ENCODE measurements around the gene PHF14.
"Not testable (repeated sequence)": the region's sequence is repeated elsewhere in the genome, so short reads cannot be mapped to it uniquely, and the experiment has no call there.

The PHF14 gene

GRCh38 chr7:10950494-10950893, 23.2 kb upstream of the PHF14 start:
- no peak for ATAC-seq
- TF ChIP-seq SNAI2 (CRISPR knock-in tag; IDR thresholded peaks at IDR 0.05) = no peak
- TF ChIP-seq POU6F1 (CRISPR knock-in tag; IDR thresholded peaks at IDR 0.05; ENCODE audit: borderline replicate concordance, low read depth) = no peak
- TF ChIP-seq BACH2 (CRISPR knock-in tag; IDR thresholded peaks at IDR 0.05; ENCODE audit: borderline replicate concordance) = no peak
- no peak for TF ChIP-seq PPARA (CRISPR knock-in tag; IDR thresholded peaks at IDR 0.05; ENCODE audit: borderline replicate concordance)
- no peak for TF ChIP-seq GLIS3 (CRISPR knock-in tag; IDR thresholded peaks at IDR 0.05)
- no peak for TF ChIP-seq ZFP3 (CRISPR knock-in tag; IDR thresholded peaks at IDR 0.05)
- TF ChIP-seq CREB5 (CRISPR knock-in tag; IDR thresholded peaks at IDR 0.05; ENCODE audit: low read depth) = no peak
- TF ChIP-seq TOX (CRISPR knock-in tag; IDR thresholded peaks at IDR 0.05; ENCODE audit: borderline replicate concordance) = no peak

- not testable (repeated sequence) for ATAC-seq
These were observed 22.6 kb upstream of the PHF14 start for GRCh38 chr7:10950974-10951578.

- no peak for TF ChIP-seq SNAI2 (CRISPR knock-in tag; IDR thresholded peaks at IDR 0.05)
- TF ChIP-seq PPARA (CRISPR knock-in tag; IDR thresholded peaks at IDR 0.05; ENCODE audit: borderline replicate concordance) = no peak
- no peak for TF ChIP-seq ZC3H10 (CRISPR knock-in tag; IDR thresholded peaks at IDR 0.05)
- no peak for TF ChIP-seq ZNF565 (CRISPR knock-in tag; conservative IDR thresholded peaks at IDR 0.05; ENCODE audit: low read depth)
- no peak for TF ChIP-seq TCF4 (CRISPR knock-in tag; IDR thresholded peaks at IDR 0.05; ENCODE audit: borderline replicate concordance)
- no peak for TF ChIP-seq CSRNP3 (CRISPR knock-in tag; IDR thresholded peaks at IDR 0.05)
- no peak for TF ChIP-seq RARB (CRISPR knock-in tag; IDR thresholded peaks at IDR 0.05)
- no peak for TF ChIP-seq ESRRG (CRISPR knock-in tag; IDR thresholded peaks at IDR 0.05)
- no peak for TF ChIP-seq GLIS3 (CRISPR knock-in tag; IDR thresholded peaks at IDR 0.05)
- no peak for TF ChIP-seq ZNF8 (CRISPR knock-in tag; IDR thresholded peaks at IDR 0.05)
- TF ChIP-seq ARNTL (CRISPR knock-in tag; IDR thresholded peaks at IDR 0.05; ENCODE audit: borderline replicate concordance, low read depth) = no peak
- TF ChIP-seq POU6F1 (CRISPR knock-in tag; IDR thresholded peaks at IDR 0.05; ENCODE audit: borderline replicate concordance, low read depth) = no peak
- TF ChIP-seq TSHZ2 (CRISPR knock-in tag; IDR thresholded peaks at IDR 0.05) = no peak
- TF ChIP-seq TOX (CRISPR knock-in tag; IDR thresholded peaks at IDR 0.05; ENCODE audit: borderline replicate concordance) = no peak
- ATAC-seq = no peak
These were observed 21.1 kb upstream of the PHF14 start for GRCh38 chr7:10952588-10952987.

GRCh38 chr7:10953078-10953750, 20.5 kb upstream of the PHF14 start:
- ATAC-seq = not testable (repeated sequence)
